ENCODE measurements around the gene CD82.

DNA sequence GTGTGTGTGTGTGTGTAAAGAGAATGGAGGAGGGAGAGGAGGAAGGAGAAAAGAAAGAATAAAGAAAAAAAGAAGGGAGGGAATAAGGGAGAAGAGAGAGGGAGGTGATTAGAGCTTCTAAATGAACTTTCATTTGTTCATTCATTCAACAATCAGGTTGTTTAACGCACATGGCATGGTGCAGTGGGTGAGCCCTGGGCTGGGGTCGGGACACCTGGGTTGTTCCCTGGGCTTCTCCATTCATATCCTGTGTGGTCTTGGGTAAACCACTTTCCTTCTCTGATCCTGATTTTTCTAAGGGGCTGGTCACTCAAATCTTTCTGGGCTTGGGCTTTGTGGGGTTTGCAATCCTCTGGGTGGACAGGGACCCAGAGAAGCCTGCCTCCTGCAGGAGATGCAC is 47.9 kb upstream of the CD82 start:
- TF ChIP-seq, protein P1, sequence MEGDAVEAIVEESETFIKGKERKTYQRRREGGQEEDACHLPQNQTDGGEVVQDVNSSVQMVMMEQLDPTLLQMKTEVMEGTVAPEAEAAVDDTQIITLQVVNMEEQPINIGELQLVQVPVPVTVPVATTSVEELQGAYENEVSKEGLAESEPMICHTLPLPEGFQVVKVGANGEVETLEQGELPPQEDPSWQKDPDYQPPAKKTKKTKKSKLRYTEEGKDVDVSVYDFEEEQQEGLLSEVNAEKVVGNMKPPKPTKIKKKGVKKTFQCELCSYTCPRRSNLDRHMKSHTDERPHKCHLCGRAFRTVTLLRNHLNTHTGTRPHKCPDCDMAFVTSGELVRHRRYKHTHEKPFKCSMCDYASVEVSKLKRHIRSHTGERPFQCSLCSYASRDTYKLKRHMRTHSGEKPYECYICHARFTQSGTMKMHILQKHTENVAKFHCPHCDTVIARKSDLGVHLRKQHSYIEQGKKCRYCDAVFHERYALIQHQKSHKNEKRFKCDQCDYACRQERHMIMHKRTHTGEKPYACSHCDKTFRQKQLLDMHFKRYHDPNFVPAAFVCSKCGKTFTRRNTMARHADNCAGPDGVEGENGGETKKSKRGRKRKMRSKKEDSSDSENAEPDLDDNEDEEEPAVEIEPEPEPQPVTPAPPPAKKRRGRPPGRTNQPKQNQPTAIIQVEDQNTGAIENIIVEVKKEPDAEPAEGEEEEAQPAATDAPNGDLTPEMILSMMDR (IDR thresholded peaks at IDR 0.05) = no peak
- TF ChIP-seq POLR2AphosphoS5 (IDR thresholded peaks at IDR 0.05; ENCODE audit: low read depth, low read length) = no peak
- no peak for TF ChIP-seq NRF1 (IDR thresholded peaks at IDR 0.05; ENCODE audit: low read depth, low read length)
- TF ChIP-seq RCOR1 (IDR thresholded peaks at IDR 0.05; ENCODE audit: low read length) = no peak
- TF ChIP-seq, protein P2, sequence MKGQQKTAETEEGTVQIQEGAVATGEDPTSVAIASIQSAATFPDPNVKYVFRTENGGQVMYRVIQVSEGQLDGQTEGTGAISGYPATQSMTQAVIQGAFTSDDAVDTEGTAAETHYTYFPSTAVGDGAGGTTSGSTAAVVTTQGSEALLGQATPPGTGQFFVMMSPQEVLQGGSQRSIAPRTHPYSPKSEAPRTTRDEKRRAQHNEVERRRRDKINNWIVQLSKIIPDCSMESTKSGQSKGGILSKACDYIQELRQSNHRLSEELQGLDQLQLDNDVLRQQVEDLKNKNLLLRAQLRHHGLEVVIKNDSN (IDR thresholded peaks at IDR 0.05; ENCODE audit: borderline replicate concordance, low read depth) = no peak
- TF ChIP-seq, protein P3, sequence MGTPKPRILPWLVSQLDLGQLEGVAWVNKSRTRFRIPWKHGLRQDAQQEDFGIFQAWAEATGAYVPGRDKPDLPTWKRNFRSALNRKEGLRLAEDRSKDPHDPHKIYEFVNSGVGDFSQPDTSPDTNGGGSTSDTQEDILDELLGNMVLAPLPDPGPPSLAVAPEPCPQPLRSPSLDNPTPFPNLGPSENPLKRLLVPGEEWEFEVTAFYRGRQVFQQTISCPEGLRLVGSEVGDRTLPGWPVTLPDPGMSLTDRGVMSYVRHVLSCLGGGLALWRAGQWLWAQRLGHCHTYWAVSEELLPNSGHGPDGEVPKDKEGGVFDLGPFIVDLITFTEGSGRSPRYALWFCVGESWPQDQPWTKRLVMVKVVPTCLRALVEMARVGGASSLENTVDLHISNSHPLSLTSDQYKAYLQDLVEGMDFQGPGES (IDR thresholded peaks at IDR 0.05; ENCODE audit: low read depth, low read length) = no peak
- TF ChIP-seq, protein P4, sequence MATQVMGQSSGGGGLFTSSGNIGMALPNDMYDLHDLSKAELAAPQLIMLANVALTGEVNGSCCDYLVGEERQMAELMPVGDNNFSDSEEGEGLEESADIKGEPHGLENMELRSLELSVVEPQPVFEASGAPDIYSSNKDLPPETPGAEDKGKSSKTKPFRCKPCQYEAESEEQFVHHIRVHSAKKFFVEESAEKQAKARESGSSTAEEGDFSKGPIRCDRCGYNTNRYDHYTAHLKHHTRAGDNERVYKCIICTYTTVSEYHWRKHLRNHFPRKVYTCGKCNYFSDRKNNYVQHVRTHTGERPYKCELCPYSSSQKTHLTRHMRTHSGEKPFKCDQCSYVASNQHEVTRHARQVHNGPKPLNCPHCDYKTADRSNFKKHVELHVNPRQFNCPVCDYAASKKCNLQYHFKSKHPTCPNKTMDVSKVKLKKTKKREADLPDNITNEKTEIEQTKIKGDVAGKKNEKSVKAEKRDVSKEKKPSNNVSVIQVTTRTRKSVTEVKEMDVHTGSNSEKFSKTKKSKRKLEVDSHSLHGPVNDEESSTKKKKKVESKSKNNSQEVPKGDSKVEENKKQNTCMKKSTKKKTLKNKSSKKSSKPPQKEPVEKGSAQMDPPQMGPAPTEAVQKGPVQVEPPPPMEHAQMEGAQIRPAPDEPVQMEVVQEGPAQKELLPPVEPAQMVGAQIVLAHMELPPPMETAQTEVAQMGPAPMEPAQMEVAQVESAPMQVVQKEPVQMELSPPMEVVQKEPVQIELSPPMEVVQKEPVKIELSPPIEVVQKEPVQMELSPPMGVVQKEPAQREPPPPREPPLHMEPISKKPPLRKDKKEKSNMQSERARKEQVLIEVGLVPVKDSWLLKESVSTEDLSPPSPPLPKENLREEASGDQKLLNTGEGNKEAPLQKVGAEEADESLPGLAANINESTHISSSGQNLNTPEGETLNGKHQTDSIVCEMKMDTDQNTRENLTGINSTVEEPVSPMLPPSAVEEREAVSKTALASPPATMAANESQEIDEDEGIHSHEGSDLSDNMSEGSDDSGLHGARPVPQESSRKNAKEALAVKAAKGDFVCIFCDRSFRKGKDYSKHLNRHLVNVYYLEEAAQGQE (IDR thresholded peaks at IDR 0.05; ENCODE audit: low read depth, low read length) = no peak
- no peak for TF ChIP-seq YY1 (IDR thresholded peaks at IDR 0.05; ENCODE audit: low read depth)
